BLaER1 (cell line): ENCODE measurements around the gene MYH7B.

Experiments
- H3K27ac ChIP-seq: shearing (Covaris generic); formaldehyde crosslinking; 2 replicates; pipeline ENCODE4 v1.8.1; 2022
- H3K27me3 ChIP-seq: shearing (Covaris generic); formaldehyde crosslinking; 2 replicates; pipeline ENCODE4 v1.8.1; 2022
- H3K36me3 ChIP-seq: shearing (Covaris generic); formaldehyde crosslinking; 2 replicates; pipeline ENCODE4 v1.8.1; 2022
- H3K4me1 ChIP-seq: shearing (Covaris generic); formaldehyde crosslinking; 2 replicates; pipeline ENCODE4 v1.8.1; 2022
- H3K4me2 ChIP-seq: shearing (Covaris generic); formaldehyde crosslinking; 2 replicates; pipeline ENCODE4 v1.8.1; 2022
- H3K4me3 ChIP-seq: shearing (Covaris generic); formaldehyde crosslinking; 2 replicates; pipeline ENCODE4 v1.8.1; 2022
- H3K9ac ChIP-seq: shearing (Covaris generic); formaldehyde crosslinking; 2 replicates; pipeline ENCODE4 v1.8.1; 2022
- H3K9me3 ChIP-seq: shearing (Covaris generic); formaldehyde crosslinking; 2 replicates; pipeline ENCODE4 v1.8.1; 2022
- H4K20me1 ChIP-seq: shearing (Covaris generic); formaldehyde crosslinking; 2 replicates; pipeline ENCODE4 v1.8.1; 2022
- Cebpa-rat ChIP-seq: shearing (Covaris generic); IDR thresholded peaks from 2 replicates; pipeline ENCODE4 v1.8.1; 2022

MYH7B gene

DNA sequence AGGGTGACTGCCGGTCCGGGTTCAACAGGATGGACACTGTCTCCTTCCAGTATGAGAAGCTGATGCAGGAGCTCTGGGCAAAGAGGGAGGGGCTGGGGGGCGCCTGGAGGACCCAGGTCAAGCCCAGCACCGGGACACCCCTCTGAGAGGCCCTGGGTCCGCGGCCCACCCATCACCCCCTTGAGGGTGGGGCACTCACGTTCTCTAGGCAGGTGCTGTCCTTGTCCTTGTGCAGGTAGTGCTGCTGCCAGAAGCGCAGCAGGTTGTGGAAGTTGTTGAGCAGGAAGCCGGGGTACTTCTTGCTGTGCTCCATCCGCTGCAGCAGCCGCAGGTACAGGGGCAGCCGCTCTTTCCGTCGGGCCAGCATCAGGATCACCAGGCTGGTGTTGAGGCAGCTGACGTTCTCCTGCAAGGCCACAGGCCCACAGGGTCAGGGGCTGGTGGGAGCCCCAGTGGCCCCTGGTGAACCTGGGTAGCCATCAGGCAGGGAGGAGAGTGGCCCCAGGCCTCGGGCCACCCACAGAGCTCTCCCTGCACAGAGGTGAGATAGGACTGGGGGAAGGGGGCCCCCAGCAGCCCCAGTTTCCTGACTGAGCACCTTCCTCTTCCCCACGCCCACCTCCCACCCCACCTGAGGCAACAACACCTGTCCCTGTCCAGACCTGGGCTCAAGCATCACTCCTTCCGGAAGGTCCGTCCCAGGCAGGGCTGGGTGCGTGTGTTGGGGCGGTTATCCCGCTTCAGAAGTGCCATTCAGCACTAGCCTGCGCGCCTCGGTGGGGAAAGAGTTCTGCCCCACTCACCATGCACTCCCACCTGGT, 47.8 kb downstream of the MYH7B start:
- Histone ChIP-seq H3K27ac (no peak overlapping the region), H3K4me2 (no peak overlapping the region), H3K36me3 (peaks cover 100% of the 10 kb centered on the region), H3K9me3 (no peaks in the 10 kb centered on the region), H3K9ac (no peak overlapping the region), H3K27me3 (no peaks in the 10 kb centered on the region), H3K4me1 (no peaks in the 10 kb centered on the region), H4K20me1 (peaks cover 70% of the 10 kb centered on the region), H3K4me3 (no peak overlapping the region)
- TF ChIP-seq Cebpa-rat: no peak

DNA sequence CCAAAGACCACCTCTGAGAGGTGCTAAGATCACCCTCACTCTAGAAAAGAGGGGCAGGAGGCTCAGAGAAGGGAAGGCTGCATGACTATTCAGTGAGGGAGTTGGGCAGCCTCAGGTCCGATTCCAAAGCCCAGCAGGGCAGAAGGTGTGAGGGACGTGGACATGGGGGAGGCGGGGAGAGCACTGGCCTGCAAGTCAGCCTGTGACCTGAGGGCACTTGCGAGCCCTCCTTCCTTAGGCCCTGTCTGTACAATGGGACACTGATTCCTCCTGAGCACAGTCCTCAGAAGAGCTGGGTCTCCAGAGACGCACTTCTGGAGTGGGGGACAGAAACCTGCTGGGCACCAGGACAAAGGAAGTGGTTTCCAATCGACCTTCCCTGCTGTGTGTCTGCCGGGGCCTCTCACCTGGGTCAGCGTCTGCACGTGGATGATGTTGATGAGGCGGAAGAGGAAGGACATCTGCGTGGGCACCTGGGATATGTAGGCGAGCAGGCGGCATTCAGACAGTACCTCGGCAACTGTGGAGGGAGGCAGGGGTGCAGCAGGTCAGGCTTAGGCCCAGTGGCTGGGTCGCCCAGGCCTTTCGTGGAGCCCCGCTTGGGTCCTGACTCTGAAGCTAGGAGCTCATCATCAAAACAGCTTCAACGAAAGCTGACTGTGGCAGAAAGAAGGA, 48.5 kb downstream of the MYH7B start:
- no peak overlapping the region for H3K27ac ChIP-seq
- H3K4me1 ChIP-seq: no peaks in the 10 kb centered on the region
- H3K4me3 ChIP-seq: no peak overlapping the region
- H3K4me2 ChIP-seq: no peak overlapping the region
- peaks cover 62% of the 10 kb centered on the region for H4K20me1 ChIP-seq
- no peaks in the 10 kb centered on the region for H3K9me3 ChIP-seq
- no peak overlapping the region for H3K9ac ChIP-seq
- H3K36me3 ChIP-seq: peaks cover 100% of the 10 kb centered on the region
- no peaks in the 10 kb centered on the region for H3K27me3 ChIP-seq
- TF ChIP-seq Cebpa-rat: no peak

DNA sequence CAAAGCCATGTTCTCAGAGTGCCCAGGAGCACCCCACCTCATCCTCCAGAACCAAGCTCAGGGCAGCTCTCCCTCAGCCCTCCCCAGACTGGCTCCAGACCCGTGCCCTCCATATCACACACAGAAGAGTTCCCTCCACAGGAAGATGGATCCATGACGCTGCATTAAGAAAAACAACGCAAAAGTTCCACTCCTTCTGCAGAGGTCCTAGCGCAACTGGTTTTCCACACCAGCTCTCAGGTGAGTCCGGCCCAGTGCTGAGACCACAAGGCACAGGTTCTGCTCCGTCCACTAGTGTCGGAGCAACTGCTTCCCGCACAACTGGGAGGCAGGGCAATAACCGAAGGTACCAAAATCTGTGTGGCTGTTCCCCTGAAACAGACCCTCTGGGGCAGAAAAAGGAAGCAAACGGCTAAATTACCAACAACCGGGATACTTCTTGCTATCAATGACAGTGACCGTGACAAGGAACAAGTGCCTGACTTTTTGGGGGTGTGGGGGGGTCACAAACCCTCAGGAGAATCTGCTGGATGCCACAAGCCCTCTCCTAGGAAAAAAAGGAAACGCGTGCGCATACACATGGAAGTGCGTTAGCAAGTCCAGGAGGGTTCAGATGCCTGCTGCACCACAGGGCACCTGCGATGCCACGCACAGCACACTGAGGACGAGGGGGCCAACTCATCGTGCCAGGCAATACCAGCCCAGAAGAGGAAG, 49.2 kb downstream of the MYH7B start:
- H3K4me2 ChIP-seq: no peak overlapping the region
- no peaks in the 10 kb centered on the region for H3K27me3 ChIP-seq
- no peak for TF ChIP-seq Cebpa-rat
- no peak overlapping the region for H3K27ac ChIP-seq
- H3K9me3 ChIP-seq: no peaks in the 10 kb centered on the region
- H3K9ac ChIP-seq: no peak overlapping the region
- H3K4me3 ChIP-seq: no peak overlapping the region
- no peaks in the 10 kb centered on the region for H3K4me1 ChIP-seq
- H3K36me3 ChIP-seq: peaks cover 100% of the 10 kb centered on the region
- H4K20me1 ChIP-seq: peaks cover 59% of the 10 kb centered on the region
